Heart right ventricle (tissue), 16 donors: ENCODE data around the gene TIMM8A. TPM values are rescaled to one million over a fixed set of nuclear protein-coding genes. Genes with fewer than 3 reads are reported as not detected.

Experiments
- ATAC-seq, 8 donors: fragments of 200-7000 bp; cut with Tn5 transposase; one replicate each; pipeline ENCODE4 v1.9.1; 2020; ENCODE audit warnings: mild to moderate bottlenecking in 8 of 8, moderate library complexity in 8 of 8, moderate number of reproducible peaks in 1 of 8
- DNase-seq, 2 donors: peaks; one replicate each; pipeline ENCODE4 v3.0.0-alpha.2; 2020
- H3K27ac ChIP-seq, 10 donors: fragments of 200-600 bp; sonication (generic) in 2 of 10; one replicate each; pipeline versions ENCODE4 v1.5.0 to v1.8.0; 2020 to 2022; ENCODE audit warnings: mild to moderate bottlenecking in 3 of 10
- H3K27me3 ChIP-seq, 7 donors: fragments of 200-600 bp; one replicate each; pipeline ENCODE4 v1.8.0; 2021 to 2022; ENCODE audit warnings: mild to moderate bottlenecking in 2 of 7
- H3K36me3 ChIP-seq, 9 donors: fragments of 200-600 bp; sonication (generic) in 1 of 9; one replicate each; pipeline versions ENCODE4 v1.5.0 to v1.8.0; 2020 to 2022; ENCODE audit warnings: mild to moderate bottlenecking in 2 of 9
- H3K4me1 ChIP-seq, 9 donors: fragments of 200-600 bp; sonication (generic) in 1 of 9; one replicate each; pipeline versions ENCODE4 v1.5.0 to v1.8.0; 2020 to 2022; ENCODE audit warnings: mild to moderate bottlenecking in 4 of 9
- H3K4me3 ChIP-seq, 10 donors: fragments of 200-600 bp; sonication (generic) in 2 of 10; one replicate each; pipeline versions ENCODE4 v1.5.0 to v1.8.0; 2020 to 2022; ENCODE audit warnings: mild to moderate bottlenecking in 7 of 10, moderate library complexity in 2 of 10
- H3K9me3 ChIP-seq, 11 donors: fragments of 200-600 bp in 10 of 11; sonication (generic) in 2 of 11; one replicate each; pipeline versions ENCODE4 v1.5.0 to v1.8.0; 2013 to 2022; ENCODE audit warnings: mild to moderate bottlenecking in 2 of 11, control low read depth in 1 of 11, moderate library complexity in 1 of 11
- CTCF ChIP-seq, 9 donors: fragments of 200-600 bp; sonication (generic) in 2 of 9; IDR thresholded peaks; one replicate each; pipeline versions ENCODE4 v1.5.0 to v1.8.0; 2021 to 2022; ENCODE audit warnings: antibody characterized with exemption in 9 of 9, mild to moderate bottlenecking in 5 of 9, moderate library complexity in 1 of 9
- WGBS, 2 donors: extraction: QIAGEN DNeasy Blood & Tissue Kit; methylation state at CpG; one replicate each; pipeline ENCODE4 v1.1.7; 2013; ENCODE audit warnings: inconsistent platforms in 1 of 2; 5-methylcytosine and 5-hydroxymethylcytosine counted together
- intact Hi-C, 10 donors: fragments of 100-400 bp; cut with DNase I; formaldehyde crosslinking; loops; one replicate each; pipeline versions ENCODE4 v1.11.1 to v1.14.2; 2022
- long read RNA-seq, 3 donors: library from polyadenylated mRNA; unstranded; transcript quantifications; one replicate each; pipeline ENCODE4 v2.0.0, GENCODE V29; 2020 to 2021
- polyA plus RNA-seq, 2 donors: library from polyadenylated mRNA; stranded (reverse); fragments of 200-250 nt; gene quantifications; one replicate each; pipeline ENCODE4 v1.2.3, GENCODE V29; 2013
- total RNA-seq, 10 donors: library from RNA; stranded (reverse); fragmentation: NEBNext Ultra II Directional in 3 of 10; extraction: Animal tissue kit (Norgen Biotek cat#: 25700) in 3 of 10; gene quantifications; one replicate each; pipeline versions ENCODE4 v1.2.1 to v1.2.4, GENCODE V29; 2021 to 2023
- donor health status: Arrhythmogenic right ventricular cardiomyopathy.
- donor health status: ischemic (EF 13 %, LVEDD 7.1; RV severe dilation, severe dysfunction).
- donor health status: healthy with polysubstance abuse.
- donor health status: DM: no; HTN: yes; CAD: no.
- donor health status: DM: no; HTN: no; CAD: no.
- donor health status: ischemic (EF 25% LVEDD 6.9; RV normal size, moderate dysfunction).
- donor health status: ischemic (EF 25% LVEDD 5.7; RV mildly dilated, moderate dysfunction).
- donor health status: healthy.
- donor health status: DM: yes; HTN: yes; CAD: no.
- donor health status: Ischemic cardiomyopathy.
- donor health status: ischemic (EF 35%, LVEDD 5.7; RV mildly dilated, moderate dysfunction).
- donor health status: nonischemic (EF 11% LVEDD 7.7; RV severe dilation, severe dysfunction).
- donor health status: DM: yes; HTN: yes; CAD: no.
- donor health status: PGD.
- donor health status: ischemic (EF 29% LVEDD 5.4; RV normal size, mild dysfunction).
- donor health status: nonischemic (EF 23%, LVEDD 6.1; RV moderate dilation, normal function).

The TIMM8A gene, protein sequence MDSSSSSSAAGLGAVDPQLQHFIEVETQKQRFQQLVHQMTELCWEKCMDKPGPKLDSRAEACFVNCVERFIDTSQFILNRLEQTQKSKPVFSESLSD
- total RNA-seq (10 to 100 TPM; 13.9 to 28.2 (median 19.7) TPM), polyA plus RNA-seq (10 to 100 TPM in 1 of 2 donors, 1 to 10 TPM in 1; 6.8 to 17.2 TPM)
- long read RNA-seq, donor 1, transcript TIMM8A-205 (2 exons, 1,194 nt) = major isoform, 7 of 7 reads
- long read RNA-seq, donor 1, partial matches to known transcripts = 0 of 7 reads
- long read RNA-seq, donor 1, other reads (novel, unspliced or antisense) = 0 of 7 reads
- long read RNA-seq, donor 2, transcript TIMM8A-205 (2 exons, 1,194 nt) = major isoform, 7 of 11 reads
- long read RNA-seq, donor 2, partial matches to known transcripts = 0 of 11 reads
- long read RNA-seq, donor 2, other reads (novel, unspliced or antisense) = 2 of 11 reads
- long read RNA-seq, donor 3, transcript TIMM8A-205 (2 exons, 1,194 nt) = major isoform, 6 of 9 reads
- long read RNA-seq, donor 3, partial matches to known transcripts = 0 of 9 reads
- long read RNA-seq, donor 3, other reads (novel, unspliced or antisense) = 3 of 9 reads

DNA sequence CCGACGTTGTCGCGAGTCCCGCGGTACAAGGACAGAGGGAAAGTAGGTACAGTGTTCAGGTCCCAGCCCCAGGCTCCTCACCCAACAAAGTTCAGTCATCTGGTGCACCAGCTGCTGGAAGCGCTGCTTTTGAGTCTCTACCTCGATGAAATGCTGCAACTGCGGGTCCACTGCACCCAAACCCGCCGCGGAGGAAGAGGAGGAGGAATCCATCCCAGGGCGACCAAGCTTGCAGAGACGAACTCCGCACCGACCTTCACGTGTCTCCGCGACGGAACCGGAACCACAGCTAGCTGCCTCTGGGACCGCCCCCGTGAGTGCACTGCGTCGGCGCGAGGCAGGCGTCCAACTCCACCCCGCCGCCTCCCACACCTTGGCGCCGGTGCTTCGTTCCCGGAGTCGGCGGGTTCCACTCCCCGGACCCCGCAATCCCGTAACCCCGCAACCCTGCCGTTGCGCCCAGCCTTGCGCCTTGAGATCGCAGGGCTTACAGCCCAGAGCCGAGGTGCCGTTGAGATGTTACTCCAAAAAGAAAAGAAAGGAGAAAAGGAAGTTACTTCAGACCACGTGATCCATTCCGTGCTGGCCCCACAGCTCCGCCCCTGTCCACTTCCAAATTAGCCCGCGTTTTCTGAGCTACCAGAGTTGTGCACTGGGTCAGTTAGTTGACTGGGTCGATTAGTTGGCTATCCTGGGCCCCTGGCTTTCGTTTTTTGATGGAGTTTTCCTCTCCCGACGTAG lies at the start of gene TIMM8A:
Gene TIMM8A, minus strand, starts transcription at position 291 of the 741 bp plus-strand sequence. Its CDS starts 78 bp downstream, at position 213.
- no peak for TF ChIP-seq CTCF (IDR thresholded peaks at IDR 0.05)
- WGBS, 2 donors = 0 to 1% methylated on average over 49 to 55 of the region's 55 CpGs
- intact Hi-C loops = no loop called here

DNA sequence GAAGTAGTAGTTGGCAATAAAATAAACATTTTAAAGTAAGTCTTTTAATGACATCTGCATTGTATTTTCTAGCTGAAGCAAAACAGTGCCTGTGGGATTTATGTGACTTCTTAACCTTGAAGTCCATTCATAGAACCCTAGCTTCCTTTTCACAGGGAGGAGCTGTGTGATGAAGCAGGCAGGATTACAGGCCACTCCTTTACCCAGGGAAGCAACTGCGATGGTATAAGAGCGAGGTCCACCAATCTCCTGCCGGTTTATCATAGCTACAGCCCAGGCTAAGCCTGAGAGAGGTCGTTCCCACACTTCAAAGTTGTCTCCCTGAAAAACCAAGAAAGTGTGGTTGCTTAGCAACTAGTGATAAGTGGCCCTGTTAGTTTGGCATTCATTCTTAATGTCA lies 49.2 kb upstream of the TIMM8A start:
- Histone ChIP-seq H3K27ac (no peak overlapping the region), H3K36me3 (peaks cover 0 to 80% (median 0%) of the 10 kb centered on the region in 9 donors), H3K4me3 (no peak overlapping the region), H3K27me3 (peaks cover 0 to 13% (median 0%) of the 10 kb centered on the region in 7 donors), H3K4me1 (peaks cover 0 to 4% (median 0%) of the 10 kb centered on the region in 9 donors), H3K9me3 (no peaks in the 10 kb centered on the region)
- TF ChIP-seq CTCF (IDR thresholded peaks at IDR 0.05) = no peak
- no peak for DNase-seq
- no peak for ATAC-seq
- intact Hi-C loops = no loop called here
- 21 to 25% methylated on average over 4 of the region's 4 CpGs for WGBS, 2 donors

More for the DNA sequence above, at the start of gene TIMM8A:
- Histone ChIP-seq H3K27ac (peak within 1 kb of the TSS; percentile 5 to 93 (median 87)), H3K36me3 (peaks cover 0 to 20% (median 0%) of the 10 kb centered on the region in 9 donors), H3K4me1 (peaks cover 0 to 15% (median 4%) of the 10 kb centered on the region in 9 donors), H3K9me3 (no peaks in the 10 kb centered on the region), H3K27me3 (no peaks in the 10 kb centered on the region), H3K4me3 (peak within 1 kb of the TSS; percentile 44 to 80 (median 69))
- DNase-seq = peak; percentile 78
- peak; percentile 97 to 99 (median 99) for ATAC-seq

DNA sequence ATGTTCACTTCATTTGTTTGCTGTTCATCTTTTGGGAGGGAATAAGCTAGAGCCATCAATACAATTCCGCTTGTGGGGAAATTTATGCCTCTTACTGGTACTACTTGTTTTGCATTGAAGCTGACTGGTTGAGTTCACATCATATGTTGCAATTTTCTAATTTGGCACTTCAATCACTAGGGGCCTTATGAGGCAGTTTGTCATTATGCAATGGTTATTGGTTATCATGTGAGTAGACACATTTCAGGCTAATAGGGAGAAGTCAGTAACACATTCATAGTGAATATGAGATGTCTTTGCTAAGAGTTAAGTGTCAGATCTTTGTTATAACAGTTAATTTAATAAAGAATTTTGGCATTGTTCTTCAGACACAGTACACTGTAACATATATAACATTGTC lies 47.2 kb upstream of the TIMM8A start:
- Histone ChIP-seq H3K27me3 (peaks cover 0 to 13% (median 0%) of the 10 kb centered on the region in 7 donors), H3K4me1 (peaks cover 0 to 17% (median 7%) of the 10 kb centered on the region in 9 donors), H3K27ac (no peak overlapping the region), H3K36me3 (peaks cover 0 to 70% (median 0%) of the 10 kb centered on the region in 9 donors), H3K9me3 (no peaks in the 10 kb centered on the region), H3K4me3 (no peak overlapping the region)
- intact Hi-C loops = no loop called here
- DNase-seq = no peak
- no peak for ATAC-seq
- WGBS, 2 donors = 91 to 100% methylated on average over 1 of the region's 1 CpG
- TF ChIP-seq CTCF (IDR thresholded peaks at IDR 0.05) = no peak

GRCh38 chrX:101394372-101394771 lies 45.8 kb upstream of the TIMM8A start:
- no peaks in the 10 kb centered on the region for H3K9me3 ChIP-seq
- peaks cover 0 to 17% (median 7%) of the 10 kb centered on the region in 9 donors for H3K4me1 ChIP-seq
- peaks cover 0 to 58% (median 0%) of the 10 kb centered on the region in 9 donors for H3K36me3 ChIP-seq
- no peak overlapping the region for H3K4me3 ChIP-seq
- no peak for TF ChIP-seq CTCF (IDR thresholded peaks at IDR 0.05)
- intact Hi-C loops = no loop called here
- no peak overlapping the region for H3K27ac ChIP-seq
- H3K27me3 ChIP-seq = peaks cover 0 to 7% (median 0%) of the 10 kb centered on the region in 7 donors
- ATAC-seq (no peak), DNase-seq (no peak)
